LHCN-M2 (cell line): ENCODE measurements around the gene CAP1. TPM values are rescaled to one million over a fixed set of nuclear protein-coding genes. Genes with fewer than 3 reads are reported as not detected.

Experiments
- DNase-seq: peaks from one replicate; pipeline ENCODE4 v3.0.0-alpha.2; 2012; ENCODE audit warnings: low read depth
- total RNA-seq: library from RNA; depleted of rRNA; stranded (reverse); fragments of >200 nt; gene quantifications from 2 replicates; pipeline ENCODE4 v1.2.3, GENCODE V29; 2014

Gene CAP1
- total RNA-seq, 1 experiment from 2014 or later = 505 TPM

DNA sequence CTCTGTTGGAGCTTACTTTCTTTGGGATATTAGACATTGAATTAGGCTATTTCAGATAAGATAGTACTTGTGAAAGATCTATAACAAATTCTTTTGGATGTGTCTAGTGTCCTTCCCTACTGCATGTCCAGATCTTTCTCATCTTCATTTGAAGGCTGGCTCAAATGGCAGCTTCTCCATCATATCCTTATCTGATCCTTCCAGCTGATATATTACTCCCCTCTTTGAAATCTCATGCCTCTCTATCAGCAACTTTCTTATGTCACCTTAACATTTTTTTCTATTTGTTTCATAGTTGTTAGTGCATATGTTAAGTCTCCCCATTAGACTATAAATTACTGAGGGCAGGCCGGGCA lies 17.5 kb downstream of the CAP1 start:
- no peak for DNase-seq

DNA sequence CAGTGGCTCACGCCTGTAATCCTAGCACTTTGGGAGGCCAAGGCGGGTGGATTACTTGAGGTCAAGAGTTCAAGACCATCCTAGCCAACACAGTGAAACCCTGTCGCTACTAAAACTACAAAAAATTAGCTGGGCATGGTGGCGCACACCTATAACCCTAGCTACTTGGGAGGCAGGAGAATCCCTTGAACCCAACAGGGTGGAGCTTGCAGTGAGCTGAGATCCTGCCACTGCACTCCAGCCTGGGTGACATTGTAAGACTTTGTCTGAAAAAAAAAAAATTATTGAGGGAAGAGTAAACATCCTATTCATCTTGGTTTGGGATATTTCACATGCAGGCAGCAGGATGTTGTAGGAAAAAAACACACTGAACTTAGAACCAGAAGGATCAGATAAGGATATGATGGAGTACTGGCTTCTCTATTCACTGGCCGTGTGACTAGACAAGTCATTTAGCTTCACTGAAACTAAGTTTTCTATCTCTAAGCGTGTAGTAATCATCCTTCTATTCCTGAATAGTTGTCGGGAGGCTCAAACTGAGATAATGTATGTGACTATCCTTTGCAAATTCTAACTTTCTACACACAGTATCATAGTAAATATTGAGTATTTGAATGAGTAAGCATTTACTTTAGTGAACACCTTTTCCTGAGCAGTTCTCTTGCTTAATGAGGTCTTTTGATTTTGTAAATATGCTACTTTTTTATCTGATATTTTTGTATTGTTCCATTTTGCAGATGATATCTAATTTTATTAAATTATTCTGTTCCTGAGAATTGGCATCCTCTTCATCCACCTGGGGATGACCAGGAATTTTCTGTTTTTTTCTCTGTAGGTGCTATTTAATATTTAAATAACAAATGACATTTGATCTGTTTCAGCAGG lies 18.2 kb downstream of the CAP1 start:
- DNase-seq = no peak

DNA sequence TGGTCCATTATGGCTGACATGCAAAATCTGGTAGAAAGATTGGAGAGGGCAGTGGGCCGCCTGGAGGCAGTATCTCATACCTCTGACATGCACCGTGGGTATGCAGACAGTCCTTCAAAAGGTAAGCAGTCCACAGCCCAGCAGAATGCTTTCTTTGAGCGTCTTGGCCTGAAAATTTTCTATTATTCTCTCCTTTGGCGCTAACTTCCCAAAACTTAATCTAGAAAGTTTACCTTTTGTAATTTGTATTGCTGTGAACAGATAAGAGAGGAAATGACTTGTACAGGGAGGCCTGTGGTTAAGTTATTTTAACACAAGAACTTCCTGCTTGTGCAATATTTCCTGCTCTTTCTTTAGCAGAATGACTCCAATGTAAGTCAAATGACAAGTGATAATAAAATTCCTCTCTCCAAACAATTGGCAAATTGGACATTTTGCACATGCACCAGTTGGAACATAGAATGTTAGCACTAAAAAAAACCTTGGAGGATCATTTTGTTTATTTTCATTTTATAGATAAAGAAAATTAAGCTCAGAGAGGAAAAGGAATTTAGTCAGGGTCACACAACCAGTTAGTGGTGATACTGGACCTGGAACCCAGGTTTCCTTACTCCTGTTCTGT lies 18.9 kb downstream of the CAP1 start:
- peak; percentile 31 for DNase-seq

DNA sequence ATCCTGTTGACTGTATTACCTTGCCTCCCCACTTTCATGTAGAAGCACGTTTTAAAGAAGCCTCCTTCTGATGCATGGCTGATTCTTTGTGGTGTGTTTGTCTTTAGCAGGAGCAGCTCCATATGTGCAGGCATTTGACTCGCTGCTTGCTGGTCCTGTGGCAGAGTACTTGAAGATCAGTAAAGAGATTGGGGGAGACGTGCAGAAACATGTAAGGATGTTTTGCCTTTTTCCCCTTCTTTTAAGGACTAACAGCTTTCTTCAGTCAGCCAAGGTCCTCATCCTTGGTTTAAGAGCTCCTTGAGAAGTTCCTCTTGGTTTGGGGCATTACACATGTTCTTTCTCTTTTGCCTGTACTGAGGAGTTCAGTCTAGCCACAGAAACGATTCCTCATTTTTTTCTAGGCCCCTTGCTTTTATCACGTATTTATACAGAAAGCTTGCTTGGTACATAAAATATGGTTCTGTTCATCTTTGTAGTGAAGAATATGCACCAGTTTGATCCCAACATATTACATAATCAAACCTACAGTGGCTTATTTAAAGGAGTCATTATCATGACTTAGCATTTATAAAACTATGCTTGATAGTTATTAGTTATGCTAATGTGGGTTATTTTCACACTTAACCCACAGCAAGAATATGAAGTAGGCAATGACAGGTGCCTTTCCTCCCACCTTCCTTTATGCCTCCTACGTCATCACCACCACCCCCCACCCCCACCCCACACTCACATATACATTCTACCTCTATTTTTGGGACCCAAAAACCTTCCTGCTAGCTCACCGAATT lies 19.6 kb downstream of the CAP1 start:
- DNase-seq = no peak

DNA sequence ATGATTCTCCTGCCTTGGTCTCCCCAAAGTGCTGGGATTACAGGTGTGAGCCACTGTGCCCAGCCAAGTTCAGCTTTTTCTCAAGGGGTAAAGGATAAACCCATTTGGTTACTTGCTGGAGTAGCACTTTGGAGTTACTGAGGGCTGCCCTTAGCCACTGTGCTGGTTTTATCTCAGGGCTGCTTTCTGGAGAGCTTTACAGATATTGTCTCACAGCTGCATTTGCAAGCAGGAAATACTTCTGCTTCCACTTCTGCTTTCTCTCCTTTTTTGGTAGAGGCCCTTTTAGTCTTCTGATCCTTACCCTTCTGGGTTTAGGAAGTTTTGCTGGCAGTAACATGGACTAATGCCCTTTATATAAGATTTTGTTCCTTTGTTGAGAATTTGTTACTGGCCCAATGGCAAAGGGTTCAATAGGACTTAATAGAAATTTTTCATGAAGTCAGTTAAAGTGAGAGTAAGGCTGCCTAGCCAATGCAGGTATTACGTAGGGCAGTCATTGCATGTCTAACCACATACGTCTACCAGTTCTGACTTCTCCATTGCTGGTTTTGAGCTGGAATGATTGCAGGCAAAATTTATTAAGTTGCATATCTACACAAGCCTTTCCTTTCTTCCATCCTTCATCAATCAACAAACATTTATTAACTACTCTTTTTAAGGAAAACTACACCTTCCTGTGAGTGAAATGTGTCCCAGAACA lies 24.4 kb downstream of the CAP1 start:
- no peak for DNase-seq

DNA sequence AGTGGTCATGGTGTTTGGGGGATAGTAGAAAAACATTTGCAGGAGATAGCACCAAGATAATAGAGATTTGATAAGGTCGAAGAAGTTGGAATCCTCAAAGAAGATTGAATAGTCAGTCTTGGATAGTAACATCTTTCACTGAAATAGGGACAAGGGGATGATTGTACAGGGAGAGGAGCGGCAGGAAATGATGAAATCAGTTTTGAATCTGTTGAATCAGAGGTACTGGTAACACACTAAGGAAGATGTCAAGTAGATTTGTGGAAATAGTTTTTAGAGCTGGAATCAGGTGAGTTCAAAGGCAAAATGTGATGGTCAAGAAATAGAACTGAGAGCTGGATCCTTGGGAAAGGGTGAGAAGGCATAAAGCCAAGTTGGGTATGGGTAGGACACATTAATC lies 26.5 kb downstream of the CAP1 start:
- DNase-seq = no peak

DNA sequence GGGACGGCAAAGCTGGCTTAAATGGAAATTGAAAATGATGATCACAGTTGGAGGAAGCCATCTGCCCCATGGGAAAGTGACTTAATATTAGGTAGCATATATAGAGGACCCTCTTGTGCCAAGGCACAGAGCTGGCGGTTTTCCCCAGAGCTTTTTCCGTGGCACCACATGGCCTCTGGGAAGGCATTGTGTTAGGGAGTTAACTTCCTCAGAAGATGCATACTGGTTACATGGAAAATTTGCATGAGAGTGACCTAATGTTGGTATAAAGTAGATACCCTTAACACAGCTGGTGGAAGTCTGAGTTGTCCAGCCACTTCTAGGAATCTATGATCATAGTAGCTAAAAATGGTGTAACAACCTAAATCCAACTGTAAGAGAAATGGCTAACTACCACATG lies 27.3 kb downstream of the CAP1 start:
- DNase-seq = no peak

DNA sequence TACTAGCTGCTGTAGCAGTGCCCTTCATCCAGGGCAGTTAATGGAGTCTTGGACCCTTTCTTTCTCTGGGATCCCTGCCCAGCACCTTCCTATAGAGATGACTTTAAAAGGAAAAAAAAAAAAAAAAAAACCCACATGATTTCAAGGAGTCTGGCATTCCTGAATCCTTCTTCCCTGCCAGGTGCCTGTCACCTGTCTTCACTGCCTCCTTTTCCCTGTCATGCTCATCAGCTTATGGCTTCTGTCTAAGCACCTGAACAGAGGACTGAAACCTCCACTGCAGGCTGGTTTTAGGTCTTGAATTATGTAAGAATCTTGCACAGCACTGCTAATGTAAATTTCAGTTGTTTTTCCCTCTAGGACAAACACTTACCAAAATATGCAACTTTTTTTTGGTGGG lies 31.6 kb downstream of the CAP1 start:
- no peak for DNase-seq

DNA sequence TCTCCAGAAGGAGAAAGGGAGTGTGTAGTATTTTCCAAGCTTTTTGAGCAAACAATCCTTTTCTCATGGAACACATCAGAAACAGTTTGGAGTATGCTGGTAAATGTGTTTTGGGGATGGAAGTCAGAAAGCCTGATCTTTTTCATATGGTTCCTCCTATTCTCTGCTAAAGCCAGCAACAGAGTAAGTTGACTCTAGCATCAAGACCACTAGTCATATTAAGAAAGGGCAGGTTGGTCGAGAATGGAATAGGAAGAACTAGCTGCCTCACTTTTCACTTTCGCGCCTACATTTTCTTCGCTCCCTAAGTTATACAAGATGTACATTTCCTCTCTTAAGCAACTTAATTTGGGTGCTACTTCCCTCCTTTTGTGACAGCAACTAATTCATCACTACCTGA lies 32.5 kb downstream of the CAP1 start:
- DNase-seq = no peak

DNA sequence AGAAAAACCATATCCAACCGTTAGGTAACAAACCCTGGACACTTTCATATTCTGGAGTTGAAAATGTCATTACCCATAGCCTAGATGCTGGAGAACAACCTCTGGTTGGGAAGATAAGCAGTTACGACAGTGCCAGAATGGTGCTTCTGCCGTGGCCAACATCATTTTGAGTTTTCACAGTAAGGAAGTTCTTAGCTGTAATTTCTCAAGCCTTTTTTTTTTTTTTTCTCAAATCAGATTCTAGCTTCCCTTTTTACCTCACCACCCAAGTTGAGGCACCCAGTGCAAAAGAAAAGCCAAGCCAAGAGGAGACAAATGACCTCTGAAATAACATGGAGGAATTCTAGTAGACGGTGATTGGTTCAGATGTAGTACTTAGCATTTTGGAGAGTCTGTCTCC lies 34.7 kb downstream of the CAP1 start:
- no peak for DNase-seq

DNA sequence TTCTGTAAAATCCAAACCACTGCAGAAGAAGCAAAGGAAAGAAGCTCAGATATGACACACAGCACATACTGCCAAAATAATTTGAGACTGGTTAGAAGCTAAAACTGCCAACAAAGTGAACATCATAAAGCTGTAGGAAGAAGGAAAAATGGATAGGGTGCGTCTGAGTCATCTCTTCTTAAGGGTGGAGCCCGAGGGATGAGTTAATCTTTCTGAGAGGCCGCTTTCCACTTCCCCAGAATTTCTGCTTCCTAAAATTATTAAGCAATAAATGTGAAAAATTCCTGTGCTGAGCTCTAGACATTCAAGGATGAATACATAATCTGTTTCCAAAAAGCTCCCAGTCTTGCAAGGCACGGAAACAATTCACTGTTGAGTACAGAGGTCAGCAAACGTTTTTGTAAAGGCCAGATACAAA lies 36.4 kb downstream of the CAP1 start:
- peak; percentile 76 for DNase-seq

DNA sequence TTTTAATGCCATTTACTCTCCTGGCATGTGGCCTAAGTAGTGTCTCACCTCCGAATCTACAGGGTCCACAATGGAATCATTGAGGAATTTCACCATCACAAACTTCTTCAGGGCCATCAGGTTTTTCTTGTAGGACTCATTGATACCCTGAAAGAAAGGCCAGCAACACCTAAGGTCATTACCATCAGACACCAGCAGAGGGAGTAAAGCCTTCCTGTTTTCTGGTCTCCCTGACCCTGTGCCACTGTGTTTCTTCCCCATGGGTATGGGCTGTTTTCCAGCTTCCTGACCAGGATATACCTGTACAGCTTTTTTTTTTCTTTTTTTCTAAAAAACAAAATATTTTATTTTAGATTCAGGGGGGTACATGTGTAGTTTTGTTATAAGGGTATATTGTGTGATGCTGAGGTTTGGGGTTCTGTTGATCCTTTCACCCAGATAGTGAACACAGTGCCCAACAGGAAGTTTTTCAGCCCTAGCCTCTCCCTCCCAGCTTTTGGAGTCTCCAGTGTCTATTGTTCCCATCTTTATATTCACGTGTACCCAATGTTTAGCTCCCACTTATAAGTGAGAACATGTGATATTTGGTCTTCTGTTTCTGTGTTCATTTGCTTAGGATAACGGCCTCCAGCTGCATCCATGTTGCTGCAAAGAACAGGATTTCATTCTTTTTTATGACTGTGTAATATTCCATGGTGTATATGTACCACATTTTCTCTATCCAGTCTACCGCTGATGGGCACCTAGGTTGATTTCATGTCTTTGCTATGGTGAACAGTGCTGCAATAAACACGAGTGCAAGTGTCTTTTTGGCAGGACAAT lies 38.2 kb downstream of the CAP1 start:
- peak; percentile 69 for DNase-seq

DNA sequence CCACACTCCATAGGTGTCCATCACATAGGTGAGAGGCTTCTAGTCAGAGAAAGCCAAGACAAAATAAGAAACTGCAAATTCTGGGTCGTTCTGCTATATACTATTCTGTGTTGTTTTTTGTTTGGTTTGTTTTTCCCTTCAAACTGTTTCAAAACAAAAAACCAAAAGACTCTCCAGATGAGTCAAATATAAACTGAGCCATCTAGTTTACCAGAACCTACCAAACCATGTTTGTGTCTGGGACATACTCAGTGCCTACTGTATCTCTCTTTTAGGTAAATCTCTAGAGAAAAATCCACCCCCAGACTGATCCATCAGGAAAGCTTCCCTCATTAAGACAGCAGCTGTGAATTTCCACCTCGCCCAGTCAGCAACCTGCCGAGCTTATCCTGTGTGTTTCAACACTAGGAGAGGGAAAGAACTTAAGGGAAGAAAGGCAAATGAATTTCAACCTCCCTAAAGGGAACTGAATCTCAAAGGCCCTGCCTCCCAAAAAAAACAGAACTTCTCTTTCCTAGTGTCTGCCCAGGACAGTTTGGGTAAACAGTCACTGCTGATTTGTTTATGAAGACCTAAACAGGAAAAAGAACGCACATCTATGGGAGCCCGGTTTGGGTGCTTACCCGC lies 39.4 kb downstream of the CAP1 start:
- no peak for DNase-seq

DNA sequence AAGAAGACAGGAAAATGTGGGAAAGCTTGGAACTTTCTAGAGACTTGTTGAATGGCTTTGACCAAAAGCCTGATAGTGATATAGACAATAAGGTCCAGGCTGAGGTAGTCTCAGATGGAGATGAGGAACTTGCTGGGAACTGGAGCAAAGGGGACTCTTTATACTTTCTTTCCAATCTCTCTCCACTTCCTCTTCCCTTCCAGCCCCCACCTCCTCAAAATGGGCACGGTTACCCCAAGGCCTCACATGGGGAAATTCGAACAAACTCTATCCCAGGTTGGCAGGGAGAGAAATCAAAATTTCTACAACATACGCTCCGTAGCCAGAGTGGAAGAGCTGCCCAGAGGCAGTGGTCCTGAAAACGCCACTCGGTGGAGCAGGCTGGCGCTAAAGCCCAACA lies 41.3 kb downstream of the CAP1 start:
- DNase-seq = no peak

DNA sequence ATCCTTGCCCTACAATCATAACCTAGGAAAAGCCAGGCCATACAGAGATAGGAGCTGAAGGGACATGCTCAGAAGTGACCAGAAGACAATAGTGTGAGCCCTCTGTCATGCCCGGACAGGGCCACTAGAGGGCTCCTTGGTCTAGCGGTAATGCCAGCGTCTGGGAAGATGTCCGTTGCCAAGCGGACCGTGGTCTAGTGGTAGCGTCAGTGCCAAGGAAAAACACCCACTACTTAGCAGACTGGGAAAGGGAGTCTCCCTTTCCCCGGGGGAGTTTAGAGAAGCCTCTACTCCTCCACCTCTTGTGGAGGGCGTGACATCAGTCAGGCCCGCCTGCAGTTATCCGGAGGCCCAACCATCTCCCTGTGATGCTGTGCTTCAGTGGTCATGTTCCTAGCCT lies 44.2 kb downstream of the CAP1 start:
- DNase-seq = peak; percentile 51

DNA sequence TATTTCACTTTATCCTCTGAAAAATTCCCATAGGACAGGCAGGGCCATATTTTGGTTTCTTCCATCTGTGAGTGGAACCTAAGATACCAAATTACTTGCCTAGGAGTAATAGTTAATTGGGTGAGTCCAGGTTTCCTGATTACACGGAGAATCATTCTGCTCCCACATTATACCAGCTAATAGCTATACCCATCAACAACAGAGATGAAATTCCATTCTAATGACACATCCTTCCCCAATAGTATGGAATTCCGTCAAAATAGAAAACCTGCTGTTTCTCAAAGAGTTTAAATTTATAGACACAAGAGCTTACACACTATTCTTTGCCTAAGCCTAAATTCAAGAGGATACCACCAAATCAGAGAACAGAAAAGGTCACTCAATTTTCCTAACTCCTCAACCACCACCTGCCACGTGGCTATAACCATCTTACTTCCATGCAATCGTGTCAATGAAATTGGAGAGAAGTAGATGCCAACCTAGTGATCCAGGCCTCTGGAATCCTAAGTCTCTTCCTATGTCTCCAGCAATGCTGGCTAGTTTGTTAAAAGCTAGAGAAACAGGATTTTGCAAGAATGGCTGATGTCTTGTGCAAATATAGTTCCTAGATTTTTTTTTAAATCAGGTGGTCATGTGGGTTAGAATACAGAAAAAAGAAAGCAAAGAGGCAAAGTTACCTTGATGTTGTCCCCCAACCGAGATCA lies 50.3 kb downstream of the CAP1 start:
- DNase-seq = no peak

DNA sequence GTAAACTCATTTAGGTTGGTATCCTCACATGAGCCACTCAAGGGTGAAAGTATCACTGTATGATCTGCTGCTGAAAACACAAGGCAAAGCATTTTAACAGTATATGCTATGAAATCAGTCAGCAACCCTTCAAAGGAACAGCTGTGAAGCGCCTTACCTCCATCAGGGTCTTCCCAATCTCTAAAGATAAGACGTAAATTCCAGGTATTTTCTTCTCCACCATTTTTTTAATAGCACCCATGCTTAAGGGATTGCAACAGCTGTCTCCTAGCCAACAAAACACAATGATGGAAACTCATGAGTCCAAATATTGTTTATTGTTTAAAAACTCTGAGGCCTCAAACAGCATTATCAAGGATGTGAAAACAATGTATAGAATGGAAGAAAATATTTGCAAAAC lies 51.7 kb downstream of the CAP1 start:
- DNase-seq = no peak

DNA sequence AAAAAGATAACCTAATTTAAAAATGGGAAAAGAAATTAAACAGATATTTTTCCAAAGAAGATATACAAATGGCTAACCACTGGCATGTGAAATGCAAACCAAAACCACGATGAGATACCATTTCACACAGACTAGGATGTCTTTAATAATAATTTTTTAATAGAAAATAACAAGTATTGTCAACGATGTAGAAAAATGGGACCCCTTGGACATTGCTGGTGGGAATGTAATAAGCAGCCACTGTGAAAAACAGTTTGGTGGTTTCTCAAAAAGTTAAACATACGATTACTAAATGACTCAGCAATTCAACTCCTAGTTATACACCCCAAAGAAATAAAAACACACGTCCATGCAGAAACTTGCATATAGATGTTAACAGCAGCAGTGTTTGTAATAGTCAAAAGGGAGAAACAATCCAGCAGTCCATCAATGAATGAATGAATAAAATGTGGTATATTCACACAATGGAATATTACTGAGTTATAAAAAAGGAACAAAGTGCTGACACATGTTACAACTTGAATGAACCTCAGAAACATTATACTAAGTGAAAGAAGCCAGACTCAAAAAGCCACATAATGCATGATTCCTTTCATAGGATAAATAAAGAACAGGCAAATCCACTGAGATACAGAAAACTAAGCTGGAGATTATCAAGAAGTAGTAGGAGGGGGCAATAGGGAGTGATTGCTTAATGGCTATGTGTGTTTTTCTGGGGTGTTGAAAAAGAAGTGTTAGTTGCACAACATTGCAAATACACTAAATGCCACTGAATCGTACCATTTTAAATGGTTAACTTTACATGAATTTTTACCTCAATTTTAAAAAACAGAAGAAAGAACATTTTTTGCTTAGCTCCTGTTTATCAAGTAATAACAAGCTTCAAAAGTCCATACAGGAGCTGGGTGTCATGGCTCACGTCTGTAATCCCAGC lies 52.4 kb downstream of the CAP1 start:
- DNase-seq = no peak
